ENCODE data around the gene PCYOX1L.

PCYOX1L gene

GRCh38 chr5:149357370-149358293 is at the start of gene PCYOX1L:
TSS of gene PCYOX1L (plus strand) at chr5:149358046. CDS start at chr5:149358069, 23 bp downstream.
- DNase-seq: peak; percentile 75 to 96

- no peak for DNase-seq
These were observed 48.5 kb upstream of the PCYOX1L start for GRCh38 chr5:149309354-149309753.

DNA sequence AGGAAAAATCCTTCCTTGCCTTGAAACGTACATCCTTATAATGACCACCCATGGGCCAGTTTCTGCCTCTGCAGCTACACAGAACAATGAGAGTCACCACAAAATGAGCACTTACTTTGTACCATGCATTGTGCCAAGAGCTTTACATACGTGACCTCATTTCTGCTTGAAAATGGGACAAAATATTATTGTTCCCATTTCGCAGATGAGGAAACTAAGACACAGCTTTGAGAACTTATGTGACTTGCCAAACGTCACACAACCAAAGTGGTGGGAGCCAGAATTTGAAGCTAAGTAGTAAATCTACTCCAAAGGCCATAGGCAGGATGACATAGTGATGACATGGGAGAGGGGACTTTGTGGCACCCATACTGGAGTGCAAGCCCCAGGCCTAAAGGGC is 47.4 kb upstream of the PCYOX1L start:
- no peak for DNase-seq

DNA sequence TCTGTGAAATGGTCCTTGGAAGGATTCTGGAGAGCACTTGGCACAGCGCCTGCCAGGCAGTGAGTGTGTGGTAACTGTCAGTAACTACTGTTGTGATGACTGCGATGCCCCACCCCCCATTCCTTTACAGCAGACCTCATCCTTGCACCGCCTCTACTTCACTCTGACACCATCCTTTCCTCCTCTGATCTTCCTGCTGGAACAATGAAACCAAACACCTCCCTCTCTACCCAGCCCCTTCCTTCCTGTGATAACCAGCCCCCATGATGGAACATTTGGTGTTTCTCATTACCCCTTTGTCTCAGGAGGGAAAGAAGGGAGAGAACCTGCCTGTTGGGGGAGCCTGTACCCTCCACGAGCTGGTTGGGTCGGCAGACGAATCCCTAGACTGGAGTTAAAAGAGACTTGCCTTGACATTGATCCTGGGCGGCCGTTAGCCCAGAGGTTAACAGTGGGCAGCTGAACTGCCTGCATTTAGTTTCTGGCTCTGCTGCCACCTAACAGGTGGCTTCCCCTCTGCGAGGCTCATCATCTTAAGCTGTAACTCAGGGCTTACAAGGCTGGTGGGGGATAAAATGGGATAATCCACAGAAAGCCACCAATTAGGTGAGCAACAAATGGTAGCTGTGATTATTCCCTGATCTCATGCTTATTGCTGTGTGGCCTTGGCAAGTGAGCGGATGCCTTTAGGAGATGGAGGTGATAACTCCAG is 46.7 kb upstream of the PCYOX1L start:
- no peak for DNase-seq

DNA sequence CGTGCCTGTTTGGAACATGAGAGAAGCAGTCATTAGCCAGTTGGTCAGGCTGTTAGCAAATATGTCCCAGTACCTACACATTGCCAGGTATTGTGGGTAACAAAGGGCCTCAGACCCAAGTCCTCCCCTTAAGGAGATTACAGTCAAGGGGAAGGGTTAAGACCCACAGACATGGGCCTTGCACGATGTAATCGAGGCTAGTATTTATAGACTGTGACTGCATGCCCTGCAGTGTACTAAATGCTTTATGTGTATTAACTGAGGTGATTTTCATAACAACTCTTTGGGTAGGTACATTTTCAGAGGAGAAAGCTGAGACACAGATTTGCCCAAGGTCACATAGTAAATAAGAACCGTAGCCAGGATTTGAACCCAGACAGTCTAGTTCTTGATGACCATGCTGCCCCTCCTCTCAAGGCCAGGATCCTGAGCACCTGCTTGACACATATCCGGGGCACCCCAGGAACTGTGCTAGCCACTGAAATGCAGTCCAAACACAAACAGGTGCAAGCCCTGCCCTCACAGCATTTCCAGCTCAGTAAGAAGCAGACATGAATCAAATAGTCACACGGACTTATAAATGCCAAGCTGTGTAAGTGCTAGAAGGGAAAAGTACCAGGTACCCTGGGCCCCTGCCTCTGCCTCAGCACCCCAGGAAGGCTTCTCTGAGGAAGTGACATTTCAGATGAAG is 44.5 kb upstream of the PCYOX1L start:
- no peak for DNase-seq

- DNase-seq: no peak
These were observed 43.2 kb upstream of the PCYOX1L start for GRCh38 chr5:149314571-149315111.

GRCh38 chr5:149315753-149316152 is 42.1 kb upstream of the PCYOX1L start:
- no peak for DNase-seq

- peak; percentile 52 to 60 for DNase-seq
These were observed 40.4 kb upstream of the PCYOX1L start for GRCh38 chr5:149317281-149318048.

DNA sequence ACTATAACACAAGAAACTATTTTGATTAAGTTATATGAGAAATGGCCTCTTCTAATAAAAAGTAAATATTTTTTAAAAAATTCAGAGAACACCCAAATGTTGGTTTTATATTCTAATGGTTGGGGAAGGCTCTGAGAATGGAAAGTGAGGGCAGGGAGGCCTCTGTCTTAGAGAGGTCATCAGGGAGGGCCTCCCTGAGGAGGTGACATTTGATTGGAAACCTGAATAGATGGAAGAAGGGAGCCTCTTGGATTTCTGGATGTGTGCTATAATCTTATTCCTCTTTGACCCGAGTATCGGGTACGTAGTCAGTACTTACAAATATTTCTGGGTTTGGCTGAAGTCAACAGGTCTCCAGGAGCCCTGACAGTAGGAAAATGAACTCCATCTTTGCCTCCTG is 38.7 kb upstream of the PCYOX1L start:
- DNase-seq: no peak

DNA sequence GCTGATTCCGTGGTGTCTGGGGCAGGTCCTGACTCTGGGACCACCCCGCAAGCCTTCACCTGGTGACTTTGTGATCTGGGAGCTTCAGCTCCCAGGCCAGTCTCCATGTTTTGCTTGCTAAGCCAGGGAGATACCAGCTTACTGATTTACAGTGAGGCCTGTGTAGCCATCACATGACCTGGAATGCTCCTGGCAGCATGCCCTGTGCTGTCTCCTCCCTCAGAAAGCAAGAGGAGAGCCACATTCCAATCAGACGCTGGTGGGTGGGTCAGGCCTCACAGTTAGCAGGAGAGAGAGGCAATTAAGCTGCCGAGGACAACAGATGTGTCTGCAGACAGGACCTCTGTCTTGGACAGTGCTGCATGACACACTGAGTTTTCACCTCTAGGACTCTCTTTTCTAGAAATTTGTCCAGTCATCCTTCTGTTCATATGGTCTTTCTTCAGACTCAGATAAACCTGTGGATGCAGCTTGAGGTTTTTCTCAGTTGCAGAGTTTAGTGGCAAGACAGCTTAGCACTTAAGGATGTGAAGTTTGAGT is 37.0 kb upstream of the PCYOX1L start:
- peak; percentile 39 to 77 for DNase-seq

GRCh38 chr5:149322518-149322917 is 35.3 kb upstream of the PCYOX1L start:
- DNase-seq: no peak

- DNase-seq: no peak
These were observed 34.6 kb upstream of the PCYOX1L start for GRCh38 chr5:149323210-149323609.

DNA sequence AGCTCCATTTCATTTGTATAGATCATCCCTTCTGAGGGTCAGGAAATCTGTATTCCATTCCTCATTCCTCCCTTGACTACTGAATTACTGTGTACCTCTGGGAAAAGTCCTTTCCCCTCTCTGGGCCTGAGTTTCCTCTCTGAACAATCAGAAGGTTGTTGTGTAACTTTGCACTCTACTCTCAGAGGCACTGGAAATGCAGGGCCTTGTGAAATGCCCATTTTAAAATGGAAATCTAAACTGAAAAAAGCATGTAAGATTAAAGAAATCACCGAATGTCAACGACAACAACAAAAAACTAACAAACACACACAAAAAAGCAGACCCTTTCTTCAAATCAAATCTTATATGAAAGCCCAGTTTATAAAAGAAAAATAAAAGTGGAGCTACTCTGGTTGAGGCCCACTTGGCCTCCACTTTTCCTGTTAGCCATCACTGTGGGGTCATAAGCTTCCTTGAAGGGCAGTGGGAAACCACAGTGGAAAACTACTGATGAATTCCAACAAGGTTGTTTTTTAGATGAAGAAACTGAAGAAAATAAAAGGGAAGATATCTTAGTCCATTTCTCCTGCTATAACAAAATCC is 34.1 kb upstream of the PCYOX1L start:
- DNase-seq: no peak

DNA sequence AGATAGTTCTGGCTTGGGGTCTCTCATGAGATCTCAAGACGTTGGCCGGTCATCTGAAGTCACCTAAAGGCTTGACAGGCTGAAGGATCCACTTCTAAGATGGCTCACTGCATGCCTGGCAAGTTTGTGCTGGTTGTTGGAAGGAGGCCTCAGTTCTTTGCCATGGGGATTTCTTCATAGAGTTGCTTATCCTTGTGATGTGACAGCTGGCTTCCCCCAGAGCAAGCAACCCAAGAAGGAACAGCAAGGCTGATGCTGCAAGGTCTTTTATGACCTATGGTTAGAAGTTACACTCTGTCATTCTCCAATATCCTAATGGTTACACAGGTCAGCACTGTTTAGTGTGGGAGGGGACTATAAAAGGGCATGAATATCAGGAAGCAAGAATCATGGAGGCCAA is 33.2 kb upstream of the PCYOX1L start:
- no peak for DNase-seq

DNA sequence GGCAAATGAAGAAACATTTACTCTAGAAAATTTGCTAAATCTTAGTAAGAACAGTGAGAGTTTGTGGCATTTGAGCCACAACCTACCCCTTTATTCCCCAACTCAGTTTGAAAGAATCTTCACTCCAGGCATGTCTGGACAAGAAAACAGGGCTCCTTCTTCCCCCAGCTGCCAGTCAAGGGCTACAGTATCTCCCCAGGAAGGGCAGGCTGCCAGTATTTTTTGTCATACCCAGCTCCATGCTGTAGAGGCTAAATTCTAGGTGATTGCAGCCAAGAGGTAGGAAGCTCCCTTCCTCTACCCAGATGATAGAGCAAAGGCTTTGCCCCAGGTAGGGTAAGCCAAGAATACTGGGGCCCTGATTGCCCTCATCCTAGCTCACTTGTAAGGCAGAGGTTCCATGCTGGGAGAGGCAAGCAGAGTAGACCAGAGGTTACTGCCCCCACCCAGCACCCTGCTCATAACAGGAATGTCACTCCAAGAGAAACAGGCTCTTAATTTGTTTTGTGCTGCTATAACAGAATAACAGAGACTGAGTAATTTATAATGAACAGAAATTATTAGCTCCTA is 32.6 kb upstream of the PCYOX1L start:
- DNase-seq: peak; percentile 21 to 51

DNA sequence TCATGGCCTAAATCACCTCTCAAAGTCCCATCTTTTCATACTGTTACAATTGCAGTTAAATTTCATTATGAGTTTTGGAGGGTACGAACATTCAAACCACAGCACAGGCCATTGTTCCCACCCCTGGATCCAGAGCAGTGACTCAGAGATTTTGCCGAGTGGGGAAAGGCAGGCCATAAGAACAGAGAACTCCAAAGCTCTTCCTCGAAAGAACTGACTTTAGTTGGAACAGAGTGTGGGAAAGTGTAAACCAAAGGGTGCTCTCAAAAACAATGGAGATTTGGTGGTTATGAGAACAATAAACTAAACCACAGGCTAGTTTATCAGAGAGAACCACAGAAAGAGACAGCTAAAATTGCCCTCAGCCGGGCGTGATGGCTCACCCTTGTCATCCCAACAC is 32.0 kb upstream of the PCYOX1L start:
- DNase-seq: no peak

DNA sequence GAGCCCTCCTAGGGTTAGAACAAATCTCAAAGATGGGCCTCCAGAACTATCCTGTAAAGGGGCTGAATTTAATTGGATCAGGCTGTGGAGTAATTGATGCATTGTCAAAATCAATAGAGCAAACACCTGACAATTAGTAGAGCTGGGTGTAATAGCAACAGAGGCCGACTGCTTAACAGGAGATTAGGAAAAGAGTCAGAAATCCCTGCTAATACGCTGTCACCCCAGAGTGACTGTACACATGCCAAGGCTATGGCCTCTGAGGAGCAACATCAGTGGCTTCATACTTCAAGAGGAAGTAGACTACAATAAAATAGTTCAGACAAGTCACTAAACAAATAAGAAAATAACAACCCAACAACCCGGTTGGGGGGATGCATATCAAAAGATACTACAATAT is 31.2 kb upstream of the PCYOX1L start:
- DNase-seq: no peak

DNA sequence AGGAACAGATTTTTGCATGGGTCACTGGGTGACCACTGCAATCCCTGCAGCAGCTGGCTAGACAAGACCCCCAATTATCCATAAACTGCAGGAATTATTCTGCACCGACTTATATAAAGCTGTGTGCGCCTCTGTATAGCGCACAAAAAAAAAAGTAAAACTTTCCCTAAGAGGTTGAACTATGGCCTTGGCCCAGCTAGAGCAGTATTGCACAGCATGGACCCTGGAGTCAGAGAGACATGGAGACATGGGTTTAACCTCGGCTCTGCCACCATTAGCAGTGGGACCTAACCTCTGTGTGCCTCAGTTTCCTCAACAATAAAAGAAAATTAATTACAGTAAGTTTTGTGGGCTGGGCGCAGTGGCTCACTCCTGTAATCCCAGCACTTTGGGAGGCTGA is 29.7 kb upstream of the PCYOX1L start:
- no peak for DNase-seq

DNA sequence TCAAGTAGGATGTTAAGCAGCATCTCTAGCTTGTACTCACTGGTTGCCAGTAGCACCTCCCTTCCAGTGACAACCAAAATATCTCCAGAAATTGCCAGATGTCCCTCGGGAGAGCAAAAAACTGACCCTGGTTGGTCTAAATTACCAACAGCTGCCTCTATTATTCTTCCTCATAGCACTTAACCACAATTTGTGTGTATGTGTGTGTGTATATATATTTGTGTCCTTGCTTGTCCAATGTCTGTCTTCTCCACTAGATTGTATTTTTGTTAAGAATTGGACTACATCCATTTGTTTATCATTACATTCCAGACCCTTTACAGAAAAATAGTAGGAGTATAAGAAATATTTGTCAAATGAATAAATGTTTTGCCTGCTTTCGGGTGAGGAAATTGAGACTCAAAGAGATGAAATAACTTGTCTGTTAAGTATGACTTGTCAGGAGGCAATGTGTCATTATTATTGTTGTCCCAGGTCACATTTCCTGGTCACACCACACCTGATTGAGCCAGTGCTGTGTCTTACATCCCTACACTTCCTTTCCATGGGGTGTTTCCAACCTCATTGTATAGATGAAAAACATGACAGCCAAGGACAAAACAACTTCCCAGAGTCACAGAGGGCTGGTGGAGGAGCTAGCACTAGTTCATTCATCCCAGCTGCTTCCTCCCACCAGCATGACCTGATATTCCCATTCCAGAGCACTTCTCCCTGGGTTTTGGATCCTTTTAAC is 24.0 kb upstream of the PCYOX1L start:
- no peak for DNase-seq

- peak in 1 of 2 experiments; percentile 20 for DNase-seq
These were observed 20.1 kb upstream of the PCYOX1L start for GRCh38 chr5:149337736-149338135.

- DNase-seq: peak in 1 of 2 experiments; percentile 8
These were observed 19.5 kb upstream of the PCYOX1L start for GRCh38 chr5:149338364-149338763.
